HEK293T (cell line): ENCODE data around the gene USP34.
"Not testable (repeated sequence)": the region's sequence is repeated elsewhere in the genome, so short reads cannot be mapped to it uniquely, and the experiment has no call there.

Experiments used
- SP1 ChIP-seq: fragments of 450-650 bp; IDR thresholded peaks from 2 replicates; pipeline ENCODE4 v1.6.1; 2017
- SUZ12 ChIP-seq: fragments of 450-650 bp; IDR thresholded peaks from 2 replicates; pipeline ENCODE4 v1.6.1; 2016; ENCODE audit warnings: mild to moderate bottlenecking

- TF ChIP-seq SUZ12, SP1: not testable (repeated sequence)
These were observed 2.7 kb downstream of the USP34 start for GRCh38 chr2:61468231-61468630.
